HL-60/S4 (cell line): Measurements from ENCODE around the gene DENND1B.

Source experiments
- in situ Hi-C: fragments of 300-500 bp; cut with MboI; formaldehyde crosslinking; loops from 2 replicates; pipeline ENCODE4 v1.14.3; 2022; ENCODE audit warnings: low sequenced_read_pairs

The DENND1B gene

DNA sequence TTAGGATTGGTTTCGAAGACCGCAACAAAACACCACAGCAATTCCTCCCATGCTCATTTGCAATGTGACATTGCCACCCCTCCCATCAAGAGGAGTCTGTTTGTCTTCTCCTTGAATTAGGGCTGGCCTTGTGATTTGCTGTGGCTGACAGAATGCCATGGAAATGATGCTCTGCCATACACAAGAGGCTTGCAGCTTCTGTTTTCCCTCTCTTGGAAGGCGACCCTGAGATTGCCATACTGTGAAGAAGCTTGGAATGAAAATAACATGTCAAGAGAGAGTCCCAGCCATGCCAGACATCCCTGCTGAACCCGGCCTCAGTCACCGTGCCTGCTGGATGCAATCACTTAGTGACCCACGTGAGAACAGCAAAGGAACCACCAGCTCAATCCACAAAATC lies 294.8 kb downstream of the DENND1B start:
- in situ Hi-C loops, result no loop called here

GRCh38 chr1:197472141-197472540 lies 303.1 kb downstream of the DENND1B start:
- in situ Hi-C loops, result no loop called here

DNA sequence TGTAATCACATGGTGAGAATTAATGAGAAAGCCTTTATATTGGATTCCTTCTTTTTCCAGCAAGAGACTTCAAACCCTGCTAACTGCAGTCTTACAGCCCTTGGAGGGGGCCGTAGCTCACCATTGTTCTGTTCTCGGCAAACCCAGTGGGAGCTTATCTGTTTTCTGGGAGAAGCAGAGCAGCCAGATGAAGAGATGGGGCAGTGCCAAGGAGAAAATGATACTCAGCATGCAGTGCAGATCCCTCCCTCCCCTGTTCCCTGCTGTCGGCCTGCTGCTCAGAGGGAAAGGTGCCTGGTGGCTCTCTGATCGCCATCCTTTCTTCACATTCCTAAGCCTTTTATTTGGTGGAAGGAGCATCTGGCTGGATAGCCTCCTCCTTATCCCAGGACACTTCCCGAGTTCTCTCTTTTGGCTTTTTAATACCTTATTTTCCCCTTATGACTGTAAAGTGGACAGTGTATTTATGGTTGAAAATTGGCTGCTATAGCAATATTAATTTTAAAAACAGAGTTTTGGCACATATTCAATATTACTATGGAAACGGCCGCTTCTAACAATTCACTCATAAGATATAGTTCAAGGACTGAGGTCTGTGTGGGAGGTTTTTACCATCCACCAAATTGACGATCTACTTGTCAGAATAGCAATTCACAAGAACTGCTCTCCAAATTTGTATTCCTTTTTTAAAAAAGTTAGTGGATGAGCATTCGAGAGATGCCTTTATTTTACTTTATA lies 303.9 kb downstream of the DENND1B start:
- in situ Hi-C loops, result no loop called here

DNA sequence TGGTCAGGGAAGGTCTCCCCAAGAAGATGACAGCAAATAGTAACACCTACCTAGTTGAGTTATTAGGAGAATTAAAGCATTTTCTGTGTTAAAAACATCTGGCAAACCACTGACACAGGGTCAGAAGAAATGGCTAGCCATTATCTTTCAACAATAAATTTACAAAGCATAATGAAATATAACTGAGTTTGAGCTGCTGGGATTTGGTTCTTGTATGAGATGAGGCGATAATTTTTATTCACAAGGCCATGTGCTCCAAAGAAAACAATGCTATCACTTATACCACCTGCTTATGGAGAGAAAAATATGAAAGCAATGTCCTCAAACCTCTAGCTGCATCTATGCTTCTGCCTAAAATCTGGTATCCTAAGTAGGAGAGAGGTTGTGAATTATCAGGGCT lies 304.9 kb downstream of the DENND1B start:
- in situ Hi-C loops, result no loop called here

DNA sequence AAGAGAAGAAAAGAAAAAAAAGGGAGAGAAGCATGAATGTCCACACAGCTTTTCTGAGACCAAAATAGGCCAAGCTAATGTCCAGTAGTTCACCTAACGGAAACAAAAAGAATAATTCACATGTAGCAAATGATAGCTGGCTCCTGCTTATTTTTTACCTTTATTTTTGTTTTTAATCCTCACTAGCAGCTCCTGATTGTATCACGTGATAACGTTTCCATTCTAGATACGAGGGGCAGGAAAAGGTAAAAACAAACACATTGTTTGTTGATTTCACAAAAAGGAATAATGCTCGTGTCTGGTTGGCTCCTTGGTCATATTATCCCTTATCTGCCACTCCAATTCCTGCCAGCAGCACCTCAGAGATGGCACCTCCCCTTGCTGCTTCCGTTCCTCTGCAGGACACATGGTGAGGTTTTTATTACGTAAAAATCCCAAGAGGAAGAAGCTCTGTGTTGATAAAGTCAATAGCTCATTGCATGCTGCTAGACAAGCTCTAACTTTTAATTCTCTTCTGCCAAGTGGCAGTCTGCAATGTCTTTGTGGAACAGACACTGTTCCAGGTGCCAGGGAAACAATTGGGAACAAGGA lies 305.6 kb downstream of the DENND1B start:
- in situ Hi-C loops, result no loop called here

GRCh38 chr1:197468543-197469175 lies 306.6 kb downstream of the DENND1B start:
- in situ Hi-C loops, result no loop called here

DNA sequence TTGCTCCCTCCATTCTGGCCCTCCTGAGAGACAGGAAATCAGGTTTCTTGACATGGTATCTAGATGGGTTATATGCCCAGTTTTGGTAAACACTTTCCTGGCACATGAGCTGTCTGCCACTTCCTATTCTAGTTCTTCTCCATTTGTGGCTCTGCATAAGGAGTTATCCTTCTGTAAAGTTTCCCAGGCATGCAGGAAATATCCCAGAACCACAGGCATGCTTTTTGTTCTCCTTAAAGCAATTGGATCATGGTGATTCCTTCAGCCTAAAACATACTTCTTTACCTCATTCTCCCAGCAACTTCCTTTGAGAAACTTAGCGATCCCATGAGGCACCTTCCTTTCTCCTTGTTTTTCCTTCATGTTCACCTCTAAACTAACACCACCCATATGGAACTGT lies 307.4 kb downstream of the DENND1B start:
- in situ Hi-C loops, result no loop called here

DNA sequence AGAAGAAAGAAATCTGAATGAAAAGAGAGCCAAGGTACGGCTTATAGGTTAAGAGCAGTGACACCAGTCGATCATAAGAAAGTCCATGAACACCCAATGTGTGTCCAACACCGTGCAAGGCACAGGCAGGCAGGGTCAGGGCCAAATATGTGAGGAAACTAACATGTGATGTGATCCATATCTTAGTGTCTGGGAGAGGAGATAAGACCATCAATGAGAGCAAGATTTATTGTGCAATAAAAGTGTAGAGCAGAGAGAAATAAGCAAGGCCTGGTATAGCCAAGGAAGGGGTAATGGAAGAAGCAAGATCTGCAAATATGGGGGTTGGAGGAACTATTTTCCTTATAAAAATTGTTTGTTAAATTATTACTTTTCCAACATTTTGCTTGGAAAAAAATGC lies 308.5 kb downstream of the DENND1B start:
- in situ Hi-C loops, result no loop called here

DNA sequence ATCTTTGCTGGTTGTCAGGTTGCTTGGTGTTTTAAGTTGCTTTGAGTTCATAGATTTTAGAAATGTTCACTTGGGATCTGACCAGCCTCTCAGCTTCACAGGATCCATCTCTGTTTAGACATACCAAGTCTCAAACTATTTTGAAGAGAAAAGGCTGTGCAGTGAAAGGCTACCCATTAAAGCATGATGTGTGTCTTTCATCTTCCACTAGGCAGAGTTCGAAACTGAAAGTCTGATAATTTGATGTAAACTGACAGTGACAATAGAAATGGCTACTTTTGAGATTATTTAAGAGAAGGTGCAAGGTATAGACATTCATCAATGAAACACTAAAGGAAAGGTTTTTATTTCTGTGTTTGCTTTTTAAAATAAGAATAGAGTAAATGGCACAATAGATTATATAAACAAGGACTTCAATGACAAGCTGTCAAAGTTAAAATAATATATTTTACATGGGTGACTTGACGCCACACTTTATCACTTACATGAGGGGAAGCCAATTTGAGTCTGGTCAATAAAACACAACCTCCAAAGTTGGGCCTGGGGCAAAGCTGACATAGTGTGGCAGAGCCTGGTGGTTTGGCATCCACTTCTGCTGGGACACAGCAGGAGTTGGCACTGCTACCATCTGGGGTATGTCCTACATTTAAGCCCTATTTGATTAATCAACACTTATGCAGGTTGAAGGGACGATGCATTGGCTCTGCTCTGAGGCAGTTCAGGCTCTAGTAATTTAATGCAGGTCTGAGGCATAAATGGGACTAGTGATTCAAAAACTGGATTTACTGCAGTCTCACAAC lies 309.6 kb downstream of the DENND1B start:
- in situ Hi-C loops, result no loop called here

DNA sequence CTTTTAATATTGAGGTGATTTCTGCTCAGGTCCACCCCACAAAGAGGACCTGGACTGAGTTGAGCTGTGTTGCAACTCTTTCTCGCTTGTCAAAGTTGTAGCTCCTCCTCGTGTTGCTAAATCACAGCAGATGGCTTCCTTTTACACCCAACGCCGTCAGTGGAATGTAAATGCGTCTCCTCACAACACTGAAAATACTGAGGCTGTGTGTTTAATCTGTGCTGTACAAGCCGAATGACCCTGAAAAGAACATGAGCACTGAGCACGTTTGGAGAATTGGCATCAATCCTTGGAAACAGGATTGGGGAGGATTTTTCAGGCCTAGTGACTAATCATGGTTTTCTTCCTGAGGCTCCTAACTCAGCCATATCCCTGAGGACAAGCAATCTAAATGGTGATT lies 311.2 kb downstream of the DENND1B start:
- in situ Hi-C loops, result no loop called here

- in situ Hi-C loops, result no loop called here
Measured at GRCh38 chr1:197463142-197463541, 312.1 kb downstream of the DENND1B start.

DNA sequence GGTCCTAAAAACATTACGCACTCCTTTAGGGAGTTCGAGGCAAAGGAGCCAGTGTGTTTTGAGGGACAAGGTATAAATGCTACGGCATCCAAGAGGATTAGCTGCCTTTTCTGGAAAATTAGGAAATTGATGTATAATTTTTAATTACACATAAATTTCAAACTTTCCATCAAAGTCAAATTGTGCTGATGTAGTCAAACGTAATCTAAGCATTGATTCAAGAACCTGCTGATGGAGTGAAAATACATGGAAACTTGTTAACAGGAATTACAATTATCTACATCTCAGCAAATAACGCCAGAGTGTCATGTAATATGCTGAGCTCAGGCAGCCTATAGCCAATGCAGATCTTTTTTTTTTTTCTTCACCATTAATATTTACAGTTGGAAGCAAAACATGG lies 312.7 kb downstream of the DENND1B start:
- in situ Hi-C loops, result no loop called here
